GM18526 (cell line): ENCODE data around the gene NAV2.

ENCODE experiments used
- POLR2A ChIP-seq: IDR thresholded peaks from 3 replicates; pipeline ENCODE4 v1.6.1; 2011; ENCODE audit not compliant: insufficient read length; ENCODE audit errors: extremely low read depth

The NAV2 gene

GRCh38 chr11:19747634-19748033 lies 35.0 kb downstream of the NAV2 start:
- TF ChIP-seq POLR2A: no peak

- no peak for TF ChIP-seq POLR2A
Observed at GRCh38 chr11:19751055-19751454, 38.4 kb downstream of the NAV2 start.

GRCh38 chr11:19753451-19754106 lies 40.9 kb downstream of the NAV2 start:
- no peak for TF ChIP-seq POLR2A

DNA sequence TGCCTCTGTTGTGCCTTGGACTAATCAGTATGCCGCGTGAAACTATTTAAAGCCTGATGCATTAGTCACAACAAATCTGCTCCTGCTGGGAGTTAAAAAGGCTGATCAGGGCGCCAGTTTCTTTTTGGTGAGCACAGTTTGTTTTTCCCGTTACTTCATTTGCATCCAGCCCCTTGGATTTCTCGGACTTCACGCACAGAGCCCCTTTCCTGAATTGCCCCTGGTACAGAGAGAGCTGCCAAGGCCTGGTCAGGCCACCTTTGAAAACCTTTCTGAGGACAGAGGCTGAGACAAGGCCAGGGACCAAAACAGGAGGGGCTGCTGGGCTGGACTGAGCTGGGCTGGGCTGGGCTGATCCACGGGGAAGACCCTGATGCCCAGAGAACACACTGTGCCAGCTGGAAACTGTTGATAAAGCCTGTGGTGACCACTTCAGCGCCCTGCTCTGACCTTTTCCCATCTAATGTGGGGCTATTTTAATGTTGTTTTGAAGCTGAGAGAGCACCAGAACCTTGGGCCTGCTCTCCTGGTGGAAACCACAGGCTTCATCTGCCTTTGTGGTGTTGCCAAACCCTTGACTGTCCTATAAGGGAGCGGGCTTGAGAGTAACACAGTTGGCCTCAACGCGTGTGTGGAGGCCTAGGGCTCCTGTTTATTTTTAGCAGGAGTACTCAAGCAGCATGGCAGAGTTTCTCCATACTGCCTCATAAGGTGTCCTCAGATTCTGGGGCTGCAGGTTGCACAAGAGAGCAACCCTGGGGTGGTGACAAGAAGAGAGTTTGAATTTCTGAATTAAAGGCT lies 44.2 kb downstream of the NAV2 start:
- no peak for TF ChIP-seq POLR2A

DNA sequence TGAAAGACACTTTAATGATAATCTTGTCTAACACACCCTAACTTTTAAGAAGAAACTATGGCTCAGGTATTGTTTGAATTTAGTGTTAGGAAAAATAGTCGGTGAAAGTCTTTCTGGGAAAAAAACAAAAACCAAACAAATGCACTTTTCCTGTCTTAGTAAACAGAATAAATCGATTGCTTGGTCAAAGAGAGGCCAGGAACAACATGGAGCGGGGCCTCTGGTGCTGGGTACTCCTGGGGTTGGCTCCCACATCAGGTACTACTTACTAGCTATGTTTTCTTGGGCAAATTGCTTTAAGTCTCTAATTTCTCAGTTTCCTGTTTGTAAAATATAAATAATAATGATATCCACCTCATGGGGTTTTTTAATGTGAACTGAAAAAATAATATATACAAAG lies 46.8 kb downstream of the NAV2 start:
- TF ChIP-seq POLR2A: no peak

DNA sequence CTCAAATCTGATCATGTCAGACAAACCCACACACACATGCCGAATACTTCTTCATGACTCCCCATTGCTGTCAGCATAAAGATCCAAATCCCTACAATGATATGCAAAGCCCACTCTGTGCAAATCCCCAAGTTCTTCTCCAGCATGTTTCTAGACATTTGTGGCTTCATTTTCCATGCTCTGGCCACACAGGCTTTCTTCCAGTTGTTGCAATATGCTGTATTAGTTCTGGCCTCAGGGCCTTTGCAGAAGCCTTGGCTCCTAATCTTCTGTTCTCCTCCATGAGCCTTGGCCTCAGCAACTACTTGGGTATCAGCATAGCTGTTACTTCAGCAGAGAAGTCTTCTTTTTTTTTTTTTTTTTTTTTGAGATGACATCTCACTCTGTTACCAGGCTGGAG lies 49.6 kb downstream of the NAV2 start:
- no peak for TF ChIP-seq POLR2A

DNA sequence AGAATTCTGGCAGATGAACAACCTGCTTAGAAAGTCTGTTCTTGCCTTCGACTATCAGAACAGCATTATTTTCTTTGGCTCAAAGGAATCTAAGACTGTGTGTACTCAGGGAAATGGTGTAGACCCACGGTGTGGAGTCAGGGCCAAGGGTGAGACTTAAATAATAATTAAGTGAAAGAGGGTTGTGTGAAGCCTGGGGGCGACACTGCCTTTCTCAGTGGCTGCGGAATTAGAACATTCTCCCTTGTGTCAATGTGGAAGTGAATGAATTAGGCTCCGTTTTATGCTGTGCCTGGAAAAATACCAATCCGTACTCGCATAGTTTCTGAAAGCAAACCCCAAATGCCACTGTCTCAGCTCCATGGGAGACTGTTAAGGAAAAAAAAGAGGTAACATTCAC lies 50.7 kb downstream of the NAV2 start:
- TF ChIP-seq POLR2A: no peak

- TF ChIP-seq POLR2A: no peak
Observed at GRCh38 chr11:19766206-19766605, 53.6 kb downstream of the NAV2 start.

DNA sequence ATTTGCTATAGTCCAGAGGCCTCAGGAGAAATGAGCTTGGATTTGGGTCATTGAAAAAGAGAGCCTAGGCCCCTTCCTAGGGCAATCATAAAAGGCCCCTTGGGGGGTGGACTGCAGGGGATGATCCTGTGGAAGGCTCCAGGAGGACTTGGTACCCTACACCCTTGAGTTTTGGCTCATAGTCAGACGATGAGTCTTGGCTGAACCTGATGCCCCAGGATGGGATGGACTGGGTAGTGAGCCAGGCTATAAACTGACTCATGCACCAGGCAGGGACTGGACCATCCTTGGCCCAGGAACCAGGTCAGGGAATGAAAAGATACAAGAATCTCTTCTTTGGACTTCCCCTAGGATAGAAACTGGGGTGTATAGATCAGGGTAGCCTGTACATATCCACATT lies 54.2 kb downstream of the NAV2 start:
- no peak for TF ChIP-seq POLR2A

DNA sequence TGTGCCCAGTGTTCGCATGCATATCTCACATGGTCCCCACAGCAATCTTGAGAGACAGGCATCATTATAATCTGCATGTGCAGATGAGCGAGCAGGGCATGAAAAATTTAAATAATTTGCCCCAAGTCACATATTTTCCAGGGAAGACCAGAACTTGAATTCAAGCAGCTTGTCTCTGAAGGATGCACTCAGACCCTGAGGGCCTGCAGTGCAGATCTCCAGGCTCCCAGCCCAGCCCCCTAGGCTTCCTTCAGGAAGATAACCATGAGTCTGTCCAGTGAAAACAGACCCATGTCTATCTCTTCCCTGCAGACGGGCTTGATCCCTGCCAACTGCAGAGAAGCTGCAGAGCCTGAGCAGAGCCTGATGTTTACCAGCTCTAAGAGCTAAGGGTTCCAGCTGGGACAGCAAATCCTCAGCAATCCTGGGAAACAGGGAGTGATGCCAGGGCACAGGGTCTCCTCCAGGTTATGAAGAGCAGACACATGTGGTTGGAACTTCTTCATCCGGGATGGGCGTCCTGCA lies 55.1 kb downstream of the NAV2 start:
- no peak for TF ChIP-seq POLR2A

- TF ChIP-seq POLR2A: no peak
Observed at GRCh38 chr11:19768197-19768596, 55.6 kb downstream of the NAV2 start.

GRCh38 chr11:19768815-19769214 lies 56.2 kb downstream of the NAV2 start:
- TF ChIP-seq POLR2A: no peak

- no peak for TF ChIP-seq POLR2A
Observed at GRCh38 chr11:19769820-19770219, 57.2 kb downstream of the NAV2 start.

DNA sequence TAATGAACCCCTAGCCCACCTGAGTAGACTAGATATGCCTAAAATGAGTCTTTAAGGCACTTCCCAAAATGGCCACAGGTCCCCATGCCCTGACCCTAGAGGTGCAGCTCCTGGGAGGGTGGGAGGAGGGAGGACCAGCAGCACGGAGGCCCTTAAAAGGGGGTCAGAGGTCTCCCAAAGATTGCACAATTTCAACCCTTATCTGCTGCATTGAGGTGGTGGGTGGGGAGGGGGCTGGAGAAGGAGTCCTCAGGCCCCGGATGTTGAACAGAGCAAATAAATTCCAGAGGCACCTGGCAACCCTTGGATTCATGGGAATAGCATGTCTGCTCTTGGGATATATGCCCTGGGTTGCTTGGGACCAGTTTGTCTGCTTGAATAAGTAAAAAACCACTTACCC lies 57.6 kb downstream of the NAV2 start:
- TF ChIP-seq POLR2A: no peak

DNA sequence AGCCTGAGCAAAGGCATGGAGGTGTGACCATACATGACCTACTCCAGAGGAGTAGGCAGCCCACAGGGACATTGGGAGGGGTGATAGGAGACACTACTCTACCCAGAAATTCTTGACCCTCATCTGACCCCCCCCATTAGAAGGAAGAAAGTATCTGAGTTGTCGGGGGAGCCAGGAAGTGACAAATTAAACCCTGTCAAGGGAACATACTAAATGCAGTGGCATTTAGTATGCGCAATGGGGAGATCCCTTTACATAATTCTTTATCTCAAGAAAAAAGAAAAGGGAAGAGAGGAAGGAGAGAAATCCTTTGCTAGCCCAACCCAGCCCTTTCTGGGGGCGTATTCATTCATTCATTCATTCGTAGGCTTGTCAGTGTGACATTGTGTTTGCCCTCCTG lies 58.8 kb downstream of the NAV2 start:
- no peak for TF ChIP-seq POLR2A

DNA sequence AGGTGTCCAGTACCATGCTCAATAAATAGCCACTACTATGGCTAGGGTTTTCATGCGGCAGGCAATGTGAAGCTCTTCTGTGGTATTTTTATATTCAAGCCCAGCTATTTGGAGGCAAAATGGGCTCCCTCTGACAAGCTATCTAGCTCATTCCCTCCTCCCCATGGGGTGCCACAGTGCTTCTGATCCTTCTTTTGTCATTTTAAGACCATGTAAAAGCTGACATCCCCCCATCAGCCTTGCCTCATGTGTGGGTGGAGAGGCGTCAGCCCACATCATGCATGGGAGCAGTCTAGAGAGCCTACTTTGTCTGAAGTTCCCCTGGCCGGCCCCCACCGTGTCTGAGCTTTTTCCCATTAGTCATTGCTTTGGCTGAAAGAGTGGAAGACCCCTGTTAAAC lies 59.8 kb downstream of the NAV2 start:
- TF ChIP-seq POLR2A: no peak
